GM12892 (cell line): ENCODE measurements around the gene CACNB3.

Experiments used
- POLR2A ChIP-seq: IDR thresholded peaks from 2 replicates; pipeline ENCODE4 v1.6.1; 2011; ENCODE audit warnings: low read depth, low read length, control low read depth
- POLR2AphosphoS5 ChIP-seq: IDR thresholded peaks from 2 replicates; pipeline ENCODE4 v1.6.1; 2011; ENCODE audit warnings: low read depth, low read length, control low read depth
- TAF1 ChIP-seq: IDR thresholded peaks from 2 replicates; pipeline ENCODE4 v1.6.1; 2011; ENCODE audit warnings: low read depth, mild to moderate bottlenecking, control low read depth, low read length, borderline replicate concordance

DNA sequence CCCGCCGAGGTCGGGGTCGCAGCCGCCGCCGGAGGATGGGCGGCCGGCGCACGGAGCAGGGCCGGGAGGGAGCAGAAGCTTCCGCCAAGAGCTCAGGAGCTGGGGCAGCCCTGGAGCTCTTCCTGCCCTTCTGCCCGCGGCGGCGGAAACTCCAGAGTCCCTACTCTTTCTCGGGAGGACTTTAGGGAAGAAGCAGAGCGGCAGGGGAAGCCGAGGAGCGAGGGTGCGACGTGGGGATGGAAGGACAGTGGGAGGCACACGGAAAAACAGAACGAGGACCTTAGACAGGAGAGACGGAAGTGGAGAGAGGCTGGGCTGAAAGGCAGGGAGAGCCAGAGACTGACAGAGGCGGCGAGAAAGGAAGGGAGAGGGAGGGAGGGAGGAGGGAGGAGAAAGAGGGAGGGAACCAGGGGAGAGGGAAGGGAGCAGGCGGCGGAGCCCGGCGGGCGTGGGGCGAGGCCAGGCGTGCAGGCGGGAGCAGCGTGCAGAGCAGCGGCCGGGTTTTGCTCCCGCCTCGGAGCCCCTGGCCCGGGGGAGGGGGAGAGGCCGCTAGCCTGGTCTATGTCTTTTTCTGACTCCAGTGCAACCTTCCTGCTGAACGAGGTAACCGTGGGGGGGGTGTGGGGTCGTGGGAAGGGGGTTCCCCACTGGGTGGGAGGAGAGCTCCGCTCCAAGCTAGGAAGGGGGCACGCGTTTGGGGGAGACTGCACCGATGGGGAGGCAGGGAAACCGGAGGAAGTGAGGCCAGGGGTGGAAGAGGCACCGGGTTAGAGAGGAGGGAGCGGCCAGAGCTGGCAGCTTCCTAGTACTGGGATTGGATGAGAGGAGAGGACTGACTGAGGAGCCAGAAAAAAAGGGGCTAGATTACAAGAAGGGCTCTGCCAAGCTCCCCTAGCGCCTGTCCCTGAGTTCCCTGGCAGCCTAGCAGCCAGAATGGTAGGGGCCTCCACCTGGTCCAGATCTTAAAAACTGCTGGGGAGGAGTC is 2.9 kb upstream of the CACNB3 start:
- TF ChIP-seq POLR2A (no peak), POLR2AphosphoS5 (no peak), TAF1 (no peak)
